GM10266 (cell line): Measurements from ENCODE around the gene GUCY1A2.

Source experiments
- DNase-seq: peaks from one replicate; pipeline ENCODE4 v3.0.0; 2012; ENCODE audit errors: extremely low spot score
- CTCF ChIP-seq: IDR thresholded peaks from 2 replicates; pipeline ENCODE4 v1.5.1; 2012; ENCODE audit warnings: mild to moderate bottlenecking, low read depth; ENCODE audit not compliant: control insufficient read depth, insufficient read depth; ENCODE audit errors: missing control alignments

GUCY1A2 gene

GRCh38 chr11:106761745-106762144, 256.5 kb downstream of the GUCY1A2 start:
- no peak for TF ChIP-seq CTCF
- DNase-seq = no peak

DNA sequence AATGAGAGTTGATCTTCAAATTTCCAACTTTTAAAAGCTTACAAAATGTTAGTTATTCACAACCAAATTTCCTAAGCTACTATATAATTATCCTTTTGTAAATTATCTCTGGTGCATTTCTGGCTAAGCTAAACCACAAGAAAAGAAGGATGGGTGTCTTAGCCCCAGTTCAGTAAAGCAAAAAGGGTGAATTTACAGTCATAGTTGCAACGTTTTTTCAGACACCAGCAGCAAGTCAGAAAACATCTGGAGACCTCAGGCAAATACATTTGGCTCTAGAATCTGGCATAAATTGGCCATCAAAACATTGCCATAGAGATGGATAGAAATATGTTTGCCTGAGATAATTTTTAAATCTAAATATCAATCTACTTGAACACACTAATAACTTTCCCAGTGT, 257.0 kb downstream of the GUCY1A2 start:
- no peak for DNase-seq
- TF ChIP-seq CTCF = no peak

- no peak for TF ChIP-seq CTCF
- DNase-seq = no peak
Observed at GRCh38 chr11:106748059-106748458, 270.2 kb downstream of the GUCY1A2 start.

DNA sequence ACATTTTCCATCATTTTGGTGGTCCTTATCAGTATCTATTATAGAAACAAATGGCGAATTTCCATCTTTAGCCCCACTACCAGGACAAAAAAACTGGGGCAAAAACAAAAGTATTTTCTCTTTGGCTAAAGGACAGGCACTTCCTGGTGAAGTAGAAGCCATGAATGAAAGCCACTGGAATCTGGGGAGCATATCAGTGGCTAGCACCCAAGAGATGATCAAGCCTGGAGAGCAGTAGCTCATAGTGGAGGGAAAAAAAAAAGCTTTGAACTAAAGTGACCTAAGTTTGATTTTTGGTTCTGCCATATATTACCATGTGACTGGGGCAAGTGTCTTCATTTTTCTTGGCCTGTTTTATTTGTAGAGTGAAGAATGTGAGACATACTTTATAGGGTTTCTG, 272.3 kb downstream of the GUCY1A2 start:
- TF ChIP-seq CTCF = no peak

GRCh38 chr11:106733635-106734034, 284.6 kb downstream of the GUCY1A2 start:
- no peak for TF ChIP-seq CTCF
- no peak for DNase-seq

More for the DNA sequence above, 272.3 kb downstream of the GUCY1A2 start:
- DNase-seq = no peak

DNA sequence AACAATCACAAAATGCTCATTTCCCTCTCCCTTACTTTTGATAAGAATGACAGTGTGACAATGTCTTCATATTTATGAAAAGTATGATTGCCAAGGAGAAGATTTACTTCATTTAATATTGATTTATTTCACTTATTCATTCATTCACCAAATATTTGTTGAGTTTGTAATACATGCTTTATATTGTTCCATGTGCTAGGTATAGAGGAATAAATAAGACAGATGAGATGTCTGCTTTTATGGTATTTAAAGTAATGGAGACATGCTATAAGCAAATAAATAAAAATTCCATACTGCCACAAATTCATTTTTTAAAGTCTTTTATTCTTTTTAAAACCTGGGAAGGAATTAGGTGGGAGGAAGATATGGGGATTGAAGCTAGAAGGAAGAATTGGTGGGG, 289.4 kb downstream of the GUCY1A2 start:
- no peak for TF ChIP-seq CTCF
- no peak for DNase-seq

GRCh38 chr11:106728379-106728778, 289.9 kb downstream of the GUCY1A2 start:
- DNase-seq = no peak
- TF ChIP-seq CTCF = no peak
